NT2/D1 (cell line): ENCODE measurements around the gene EOMES.

ENCODE experiments used
- SUZ12 ChIP-seq: IDR thresholded peaks from 2 replicates; pipeline ENCODE4 v1.6.1; 2011; ENCODE audit not compliant: insufficient read length, insufficient read depth; ENCODE audit errors: extremely low read depth
- YY1 ChIP-seq: IDR thresholded peaks from 2 replicates; pipeline ENCODE4 v1.6.1; 2011; ENCODE audit not compliant: insufficient read length, insufficient read depth
- ZNF274 ChIP-seq: IDR thresholded peaks from 2 replicates; pipeline ENCODE4 v1.6.1; 2011; ENCODE audit warnings: mild to moderate bottlenecking, low read depth, low read length

DNA sequence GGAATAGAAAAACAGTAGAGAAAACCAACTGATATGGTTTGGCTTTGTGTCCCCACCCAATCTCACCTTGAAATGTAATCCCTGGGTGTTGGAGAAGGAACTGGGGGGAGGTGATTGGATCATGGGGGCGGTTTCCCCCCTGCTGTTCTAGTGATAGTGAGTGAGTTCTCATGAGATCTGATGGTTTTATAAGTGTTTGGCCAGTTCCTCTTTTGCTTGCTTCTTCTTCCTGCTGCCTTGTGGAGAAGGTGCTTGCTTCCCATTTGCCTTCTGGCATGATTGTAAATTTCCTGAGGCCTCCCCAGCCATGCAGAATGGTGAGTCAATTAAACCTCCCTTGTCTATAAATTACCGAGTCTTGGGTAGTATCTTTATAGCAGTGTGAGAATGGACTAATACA is 48.4 kb downstream of the EOMES start:
- TF ChIP-seq ZNF274 (no peak), YY1 (no peak), SUZ12 (no peak)
